ENCODE measurements around the gene MYO3B. TPM values are rescaled to one million over a fixed set of nuclear protein-coding genes. Genes with fewer than 3 reads are reported as not detected.

The MYO3B gene
- total RNA-seq, 1 experiment from 2014 or later = not detected

DNA sequence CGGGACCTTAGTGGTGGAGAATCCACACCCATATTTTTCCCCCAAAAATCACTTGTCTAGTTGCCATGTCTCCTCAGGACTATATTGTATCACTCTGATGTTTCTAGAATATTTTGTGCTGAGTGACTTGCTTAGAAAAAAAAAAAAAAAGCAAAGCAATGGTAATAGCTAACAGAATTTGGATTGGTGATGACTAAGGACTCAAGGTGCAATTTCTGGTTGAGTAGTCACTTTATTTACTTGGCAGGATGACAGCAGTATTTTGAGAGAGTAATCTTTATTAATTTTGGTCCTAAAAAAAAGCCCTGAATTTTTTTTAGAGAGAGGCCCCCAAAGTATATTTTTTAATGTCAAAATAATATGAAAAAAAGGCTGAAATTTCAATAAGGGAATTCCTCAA, 32.8 kb upstream of the MYO3B start:
- no peak overlapping the region for H3K27ac Mint-ChIP-seq (ENCODE audit: low read depth, unreplicated experiment)
- TF ChIP-seq, protein P1, sequence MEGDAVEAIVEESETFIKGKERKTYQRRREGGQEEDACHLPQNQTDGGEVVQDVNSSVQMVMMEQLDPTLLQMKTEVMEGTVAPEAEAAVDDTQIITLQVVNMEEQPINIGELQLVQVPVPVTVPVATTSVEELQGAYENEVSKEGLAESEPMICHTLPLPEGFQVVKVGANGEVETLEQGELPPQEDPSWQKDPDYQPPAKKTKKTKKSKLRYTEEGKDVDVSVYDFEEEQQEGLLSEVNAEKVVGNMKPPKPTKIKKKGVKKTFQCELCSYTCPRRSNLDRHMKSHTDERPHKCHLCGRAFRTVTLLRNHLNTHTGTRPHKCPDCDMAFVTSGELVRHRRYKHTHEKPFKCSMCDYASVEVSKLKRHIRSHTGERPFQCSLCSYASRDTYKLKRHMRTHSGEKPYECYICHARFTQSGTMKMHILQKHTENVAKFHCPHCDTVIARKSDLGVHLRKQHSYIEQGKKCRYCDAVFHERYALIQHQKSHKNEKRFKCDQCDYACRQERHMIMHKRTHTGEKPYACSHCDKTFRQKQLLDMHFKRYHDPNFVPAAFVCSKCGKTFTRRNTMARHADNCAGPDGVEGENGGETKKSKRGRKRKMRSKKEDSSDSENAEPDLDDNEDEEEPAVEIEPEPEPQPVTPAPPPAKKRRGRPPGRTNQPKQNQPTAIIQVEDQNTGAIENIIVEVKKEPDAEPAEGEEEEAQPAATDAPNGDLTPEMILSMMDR (IDR thresholded peaks at IDR 0.05; ENCODE audit: unreplicated experiment) = no peak
- no peaks in the 10 kb centered on the region for H3K4me1 Mint-ChIP-seq (ENCODE audit: insufficient read depth, unreplicated experiment)
- BruUV-seq (replicated peaks) = no TSS peak
- no peaks in the 10 kb centered on the region for H3K9me3 Mint-ChIP-seq (ENCODE audit: unreplicated experiment)
- H3K36me3 Mint-ChIP-seq (ENCODE audit: insufficient read depth, unreplicated experiment) = no peaks in the 10 kb centered on the region
- CTCF ChIA-PET = interaction anchor here (0.6 to 0.7 kb wide), 2 partner anchors 582 to 728 kb away, joined by 3 read pairs; no protein-coding TSS in a partner anchor
- intact Hi-C loops (cut with micrococcal nuclease) = no loop called here
- POLR2A ChIA-PET = interaction anchor here (0.5 to 0.8 kb wide), 3 partner anchors 16 to 236 kb away, joined by 3 read pairs; no protein-coding TSS in a partner anchor
- H3K4me3 Mint-ChIP-seq (ENCODE audit: unreplicated experiment) = no peak overlapping the region
- no peaks in the 10 kb centered on the region for H3K27me3 Mint-ChIP-seq (ENCODE audit: insufficient read depth, unreplicated experiment)
- DNase-seq (ENCODE audit: unreplicated experiment) = no peak

DNA sequence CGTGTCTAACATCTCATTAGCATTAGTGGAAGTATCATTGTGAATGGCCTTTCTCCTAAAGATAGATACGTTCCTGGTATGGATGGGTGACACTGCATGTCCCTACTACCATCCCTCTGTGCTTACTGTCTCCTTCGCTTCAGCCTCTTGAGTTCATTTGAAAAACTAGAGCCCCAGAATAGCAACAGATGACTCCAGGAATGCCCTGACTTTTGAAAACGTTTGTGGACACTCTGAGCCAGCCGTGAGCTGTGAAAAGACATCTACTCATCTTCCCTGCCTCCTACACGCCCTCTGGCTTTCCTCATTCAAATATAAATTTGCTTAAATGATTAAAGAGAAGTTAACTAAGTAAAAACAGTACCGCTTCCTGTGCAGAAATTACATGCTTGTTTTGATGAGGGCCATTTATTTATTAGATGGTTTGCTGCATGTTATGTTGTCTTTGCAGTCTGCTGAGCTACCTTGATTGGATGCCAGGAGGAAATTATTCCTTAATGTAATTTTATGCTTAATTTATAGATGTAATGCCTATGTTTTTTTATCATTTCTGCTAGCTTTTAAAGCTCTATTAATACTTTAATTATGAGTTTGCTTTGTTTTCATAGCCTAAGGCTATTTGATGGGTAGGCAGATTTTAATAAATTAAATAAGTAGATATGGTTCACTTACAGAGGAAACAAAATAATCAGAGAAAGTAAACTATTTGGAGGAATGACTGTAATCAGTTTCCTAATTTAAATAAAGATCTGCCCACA, 32.1 kb upstream of the MYO3B start:
- Mint-ChIP-seq H3K27me3 (ENCODE audit: insufficient read depth, unreplicated experiment) (no peaks in the 10 kb centered on the region), H3K36me3 (ENCODE audit: insufficient read depth, unreplicated experiment) (no peaks in the 10 kb centered on the region), H3K4me1 (ENCODE audit: insufficient read depth, unreplicated experiment) (no peaks in the 10 kb centered on the region), H3K4me3 (ENCODE audit: unreplicated experiment) (no peak overlapping the region), H3K9me3 (ENCODE audit: unreplicated experiment) (no peaks in the 10 kb centered on the region), H3K27ac (ENCODE audit: low read depth, unreplicated experiment) (no peak overlapping the region)
- CTCF ChIA-PET = interaction anchor here (1.0 kb wide), 1 partner anchor 13 kb away, joined by 4 read pairs; no protein-coding TSS in a partner anchor
- BruUV-seq (replicated peaks) = no TSS peak
- DNase-seq (ENCODE audit: unreplicated experiment) = no peak
- POLR2A ChIA-PET = interaction anchor here (0.8 kb wide), 1 partner anchor 236 kb away, joined by 3 read pairs; no protein-coding TSS in a partner anchor
- TF ChIP-seq, protein P1 (IDR thresholded peaks at IDR 0.05; ENCODE audit: unreplicated experiment) = no peak
- intact Hi-C loops (cut with micrococcal nuclease) = no loop called here

DNA sequence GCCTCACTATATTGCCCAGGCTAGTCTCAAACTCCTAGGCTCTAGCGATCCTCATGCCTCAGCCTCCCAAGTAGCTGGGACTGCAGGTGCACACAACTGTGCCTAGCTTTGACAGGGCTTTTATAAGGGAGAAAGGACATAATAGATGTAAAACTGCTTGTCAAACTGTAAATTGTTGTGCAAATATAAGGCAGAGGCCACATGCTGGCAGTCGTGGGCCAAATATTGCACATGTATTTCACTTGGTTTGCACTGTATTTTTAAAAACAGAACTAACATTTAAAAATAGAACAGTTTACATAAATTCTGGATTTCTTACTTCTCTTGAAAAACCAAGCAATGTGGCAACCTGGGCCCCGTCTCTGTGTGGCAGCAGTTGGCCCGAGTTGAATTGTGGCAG, 31.2 kb upstream of the MYO3B start:
- DNase-seq (ENCODE audit: unreplicated experiment) = no peak
- Mint-ChIP-seq H3K9me3 (ENCODE audit: unreplicated experiment) (no peaks in the 10 kb centered on the region), H3K27ac (ENCODE audit: low read depth, unreplicated experiment) (no peak overlapping the region), H3K4me1 (ENCODE audit: insufficient read depth, unreplicated experiment) (no peaks in the 10 kb centered on the region), H3K27me3 (ENCODE audit: insufficient read depth, unreplicated experiment) (no peaks in the 10 kb centered on the region), H3K36me3 (ENCODE audit: insufficient read depth, unreplicated experiment) (no peaks in the 10 kb centered on the region), H3K4me3 (ENCODE audit: unreplicated experiment) (no peak overlapping the region)
- ChIA-PET CTCF (interaction anchor here (0.6 to 1.0 kb wide), 2 partner anchors 12 to 782 kb away, joined by 3 to 4 read pairs; no protein-coding TSS in a partner anchor), POLR2A (interaction anchor here (1.3 kb wide), 1 partner anchor 15 kb away, joined by 4 read pairs; no protein-coding TSS in a partner anchor)
- TF ChIP-seq, protein P1 (IDR thresholded peaks at IDR 0.05; ENCODE audit: unreplicated experiment) = no peak
- BruUV-seq (replicated peaks) = no TSS peak
- intact Hi-C loops (cut with micrococcal nuclease) = no loop called here

DNA sequence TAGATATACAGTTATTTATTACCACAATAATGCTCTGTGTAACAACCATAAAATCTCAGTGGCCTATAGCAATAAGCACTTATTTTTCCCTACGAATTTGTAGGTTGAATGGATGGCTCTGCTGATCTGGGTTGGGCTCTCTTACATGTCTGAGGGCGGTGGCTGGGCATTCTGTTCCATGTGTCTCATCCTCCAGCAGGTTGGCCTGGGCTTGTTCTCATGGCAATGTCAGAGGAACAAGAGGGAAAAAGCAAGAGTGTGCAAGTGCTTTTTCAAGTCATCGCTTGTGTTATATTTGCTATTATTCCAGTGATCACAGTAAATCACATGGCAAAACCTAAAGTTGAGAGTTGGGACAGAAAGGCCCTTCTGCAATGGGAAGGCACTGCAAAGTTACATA, 30.4 kb upstream of the MYO3B start:
- Mint-ChIP-seq H3K27me3 (ENCODE audit: insufficient read depth, unreplicated experiment) (no peaks in the 10 kb centered on the region), H3K27ac (ENCODE audit: low read depth, unreplicated experiment) (no peak overlapping the region), H3K36me3 (ENCODE audit: insufficient read depth, unreplicated experiment) (no peaks in the 10 kb centered on the region), H3K9me3 (ENCODE audit: unreplicated experiment) (no peaks in the 10 kb centered on the region), H3K4me1 (ENCODE audit: insufficient read depth, unreplicated experiment) (no peaks in the 10 kb centered on the region), H3K4me3 (ENCODE audit: unreplicated experiment) (no peak overlapping the region)
- TF ChIP-seq, protein P1 (IDR thresholded peaks at IDR 0.05; ENCODE audit: unreplicated experiment) = no peak
- intact Hi-C loops (cut with micrococcal nuclease) = no loop called here
- BruUV-seq (replicated peaks) = no TSS peak
- DNase-seq (ENCODE audit: unreplicated experiment) = no peak
- CTCF ChIA-PET = interaction anchor here (0.7 kb wide), 1 partner anchor 16 kb away, joined by 5 read pairs; no protein-coding TSS in a partner anchor
- POLR2A ChIA-PET = interaction anchor here (1.3 kb wide), 1 partner anchor 14 kb away, joined by 4 read pairs; no protein-coding TSS in a partner anchor
